K562 (cell line): ENCODE results near the gene TCF4. TPM values are rescaled to one million over a fixed set of nuclear protein-coding genes. Genes with fewer than 3 reads are reported as not detected.

ENCODE experiments used
- ATAC-seq: fragments of 200-7000 bp; cut with Tn5 transposase; 3 replicates; pipeline ENCODE4 v1.9.1; 2020; ENCODE audit warnings: moderate library complexity
- BruUV-seq: library from RNA; stranded (reverse); fragments of 400-500 nt; replicated peaks from 2 replicates; lab custom pipeline; 2021; lab: Mats Ljungman, UMichigan
- CTCF ChIA-PET: fragments of 300-600 bp; formaldehyde crosslinking; extraction: SDS; loops from one replicate; lab custom pipeline; 2021; ENCODE audit warnings: low intra/inter-chr PET ratio; lab: Yijun Ruan, JAX
- POLR2A ChIA-PET: fragments of 300-600, 350-650 bp; sonication (Branson Sonifier 250); formaldehyde crosslinking; extraction: SDS; loops from one replicate; lab custom pipeline; 2021; ENCODE audit warnings: antibody characterized with exemption, inconsistent platforms; lab: Yijun Ruan, JAX
- DNase-seq, 4 experiments: peaks; one replicate each; pipeline versions ENCODE4 v3.0.0 to v3.0.0-alpha.2; 2011 to 2018; ENCODE audit warnings: low spot score in 3 of 4, mixed read lengths in 3 of 4; ENCODE audit errors: extremely low read depth in 1 of 4
- FAIRE-seq: peaks from 2 replicates; lab custom pipeline; 2011; peaks lifted over from hg19 to GRCh38; lab: Jason Lieb, UNC
- H2AFZ ChIP-seq: 2 replicates; pipeline ENCODE4 v1.6.0; 2011; ENCODE audit warnings: low read depth, low read length, control low read depth, inconsistent platforms
- H3K27ac ChIP-seq: fragments of 200-600 bp; 3 replicates; pipeline ENCODE4 v1.8.0; 2011; ENCODE audit warnings: low read depth, mild to moderate bottlenecking, control low read depth, inconsistent platforms, low read length, moderate library complexity, mixed read lengths; ENCODE audit errors: extremely low read depth
- H3K27me3 ChIP-seq, 2 experiments: fragments of 300-600 bp in 1 of 2; 2 replicates in 1 of 2; 3 replicates in 1 of 2; pipeline versions ENCODE4 v1.6.0 to v1.8.0; 2011; ENCODE audit warnings: inconsistent platforms in 2 of 2, low read length in 2 of 2, mild to moderate bottlenecking in 1 of 2, mixed read lengths in 1 of 2, moderate library complexity in 1 of 2; ENCODE audit not compliant: control insufficient read depth in 2 of 2, insufficient read depth in 2 of 2
- H3K36me3 ChIP-seq: fragments of 300-600 bp; 3 replicates; pipeline ENCODE4 v1.8.0; 2011; ENCODE audit warnings: mild to moderate bottlenecking, low read length, inconsistent platforms; ENCODE audit not compliant: control insufficient read depth, insufficient read depth
- H3K4me1 ChIP-seq, 2 experiments: fragments of 200-600 bp in 1 of 2; replicated peaks in 1 of 2; 2 replicates in 1 of 2; 3 replicates in 1 of 2; pipeline versions ENCODE4 v1.5.1 to v1.8.0; 2011; ENCODE audit warnings: inconsistent platforms in 2 of 2, low read length in 2 of 2, mild to moderate bottlenecking in 1 of 2, mixed read lengths in 1 of 2, moderate library complexity in 1 of 2; ENCODE audit not compliant: control insufficient read depth in 2 of 2, insufficient read depth in 2 of 2
- H3K4me2 ChIP-seq: 2 replicates; pipeline ENCODE4 v1.6.1; 2011; ENCODE audit warnings: low read length, control low read depth, inconsistent platforms, mixed read lengths; ENCODE audit not compliant: insufficient read depth
- H3K4me3 ChIP-seq: fragments of 200-600 bp; sonication (generic), shearing (Covaris generic); 2 replicates; pipeline ENCODE4 v1.5.1; 2016; ENCODE audit warnings: control low read depth, inconsistent platforms
- H3K79me2 ChIP-seq: fragments of 200-600 bp; 3 replicates; pipeline ENCODE4 v1.8.0; 2011; ENCODE audit warnings: low read length, inconsistent platforms; ENCODE audit not compliant: control insufficient read depth, insufficient read depth
- H3K9ac ChIP-seq, 2 experiments: 2 replicates each; pipeline versions ENCODE4 v1.6.0 to v1.6.1; 2011; ENCODE audit warnings: low read depth in 2 of 2, low read length in 2 of 2, control low read depth in 1 of 2, inconsistent platforms in 1 of 2, mild to moderate bottlenecking in 1 of 2, mixed read lengths in 1 of 2; ENCODE audit not compliant: insufficient read depth in 1 of 2
- H3K9me1 ChIP-seq: one replicate; pipeline ENCODE4 v1.6.0; 2011; ENCODE audit warnings: inconsistent platforms, mild to moderate bottlenecking, low read length, moderate library complexity; ENCODE audit not compliant: control insufficient read depth, insufficient read depth
- H3K9me3 ChIP-seq: replicated peaks from 2 replicates; pipeline ENCODE4 v1.5.1; 2011; ENCODE audit warnings: low read depth, low read length, inconsistent platforms; ENCODE audit not compliant: control insufficient read depth, insufficient read depth
- H4K20me1 ChIP-seq: replicated peaks from 2 replicates; pipeline ENCODE4 v1.6.1; 2011; ENCODE audit warnings: low read length, inconsistent platforms, mixed read lengths; ENCODE audit not compliant: control insufficient read depth, insufficient read depth
- WGBS: fragments of 100-300 bp; shearing (Covaris generic); methylation state at CpG from one replicate; pipeline ENCODE4 v1.1.6; 2016; ENCODE audit warnings: low coverage, mixed read lengths; ENCODE audit not compliant: insufficient coverage; ENCODE audit errors: missing lambda C conversion rate; 5-methylcytosine and 5-hydroxymethylcytosine counted together
- in situ Hi-C: fragments of 300-500 bp; cut with MboI; formaldehyde crosslinking; loops from 4 replicates; pipeline ENCODE4 v1.15.0; 2018; ENCODE audit warnings: inconsistent platforms, mixed read lengths
- intact Hi-C: fragments of 100-400 bp; cut with micrococcal nuclease; formaldehyde crosslinking; loops from 2 replicates; pipeline ENCODE4 v1.14.2; 2022
- polyA plus RNA-seq, 8 experiments: library from polyadenylated mRNA; depleted of rRNA in 4 of 8; stranded (reverse) in 5 of 8; unstranded in 3 of 8; fragments of >200 nt; fragmentation: Nextera tagmentation in 2 of 8; fragmentation: Illumina TruSeq in 1 of 8; extraction: Ambion mirVana in 2 of 8; extraction: Trizol in 1 of 8; gene quantifications; 2 replicates each; pipeline versions ENCODE4 v1.2.1 to v1.2.3, GENCODE V29; 2011 to 2014; ENCODE audit warnings: inconsistent platforms in 1 of 8, missing spikeins in 1 of 8
- total RNA-seq, 7 experiments: library from RNA; depleted of rRNA in 6 of 7; stranded (reverse); fragments of >200 nt in 6 of 7; fragmentation: Illumina TruSeq in 2 of 7; extraction: Trizol in 2 of 7; gene quantifications; 2 replicates each; pipeline versions ENCODE4 v1.2.1 to v1.2.3, GENCODE V29; 2011 to 2021; ENCODE audit warnings: low replicate concordance in 1 of 7
- TF ChIP-seq, protein P1 (sequence below): fragments of 250-450 bp; sonication (Bioruptor Pico); IDR thresholded peaks from 2 replicates; pipeline ENCODE4 v1.4.0; 2020

TCF4 gene
- total and polyA plus RNA-seq, 9 of the 15 experiments (the other 6 are each of a cell fraction or from before 2014, with no cell fraction given): 4.8 to 24.7 (median 15.2) TPM

DNA sequence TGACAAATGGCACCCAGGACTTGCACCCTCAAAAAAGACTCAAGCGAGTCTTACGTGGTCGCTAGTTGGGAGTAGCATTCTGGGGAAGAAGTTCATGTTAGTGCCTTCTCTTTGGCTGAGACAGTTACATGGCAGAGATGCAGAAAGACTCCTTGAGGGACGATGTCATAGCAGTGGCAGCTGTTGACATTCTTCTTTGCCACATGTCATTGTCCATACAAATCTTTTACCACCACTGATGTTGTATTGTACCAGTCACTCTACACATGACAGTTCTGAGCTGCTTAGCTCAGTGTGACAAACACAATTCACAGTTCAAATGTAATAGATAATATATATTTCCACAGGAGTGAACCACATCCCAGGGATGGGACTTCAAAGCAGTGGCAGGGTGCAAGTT is 197.1 kb downstream of the TCF4 start:
- Histone ChIP-seq H3K36me3 (no peaks in the 10 kb centered on the region), H3K4me1 (peaks cover 5 to 22% of the 10 kb centered on the region in 2 experiments), H3K4me3 (no peak overlapping the region), H3K27ac (no peak overlapping the region), H2AFZ (no peak overlapping the region), H3K27me3 (no peaks in the 10 kb centered on the region), H3K9me1 (no peaks in the 10 kb centered on the region), H4K20me1 (no peaks in the 10 kb centered on the region), H3K4me2 (no peak overlapping the region), H3K79me2 (0 out of 3 replicates have a peak, but pooled peaks cover 4% of the 10 kb centered on the region), H3K9me3 (no peaks in the 10 kb centered on the region), H3K9ac (no peak overlapping the region)
- no peak for DNase-seq
- CTCF ChIA-PET: no interaction called here
- ATAC-seq: no peak
- POLR2A ChIA-PET: no interaction called here
- FAIRE-seq: no peak
- TF ChIP-seq, protein P1, sequence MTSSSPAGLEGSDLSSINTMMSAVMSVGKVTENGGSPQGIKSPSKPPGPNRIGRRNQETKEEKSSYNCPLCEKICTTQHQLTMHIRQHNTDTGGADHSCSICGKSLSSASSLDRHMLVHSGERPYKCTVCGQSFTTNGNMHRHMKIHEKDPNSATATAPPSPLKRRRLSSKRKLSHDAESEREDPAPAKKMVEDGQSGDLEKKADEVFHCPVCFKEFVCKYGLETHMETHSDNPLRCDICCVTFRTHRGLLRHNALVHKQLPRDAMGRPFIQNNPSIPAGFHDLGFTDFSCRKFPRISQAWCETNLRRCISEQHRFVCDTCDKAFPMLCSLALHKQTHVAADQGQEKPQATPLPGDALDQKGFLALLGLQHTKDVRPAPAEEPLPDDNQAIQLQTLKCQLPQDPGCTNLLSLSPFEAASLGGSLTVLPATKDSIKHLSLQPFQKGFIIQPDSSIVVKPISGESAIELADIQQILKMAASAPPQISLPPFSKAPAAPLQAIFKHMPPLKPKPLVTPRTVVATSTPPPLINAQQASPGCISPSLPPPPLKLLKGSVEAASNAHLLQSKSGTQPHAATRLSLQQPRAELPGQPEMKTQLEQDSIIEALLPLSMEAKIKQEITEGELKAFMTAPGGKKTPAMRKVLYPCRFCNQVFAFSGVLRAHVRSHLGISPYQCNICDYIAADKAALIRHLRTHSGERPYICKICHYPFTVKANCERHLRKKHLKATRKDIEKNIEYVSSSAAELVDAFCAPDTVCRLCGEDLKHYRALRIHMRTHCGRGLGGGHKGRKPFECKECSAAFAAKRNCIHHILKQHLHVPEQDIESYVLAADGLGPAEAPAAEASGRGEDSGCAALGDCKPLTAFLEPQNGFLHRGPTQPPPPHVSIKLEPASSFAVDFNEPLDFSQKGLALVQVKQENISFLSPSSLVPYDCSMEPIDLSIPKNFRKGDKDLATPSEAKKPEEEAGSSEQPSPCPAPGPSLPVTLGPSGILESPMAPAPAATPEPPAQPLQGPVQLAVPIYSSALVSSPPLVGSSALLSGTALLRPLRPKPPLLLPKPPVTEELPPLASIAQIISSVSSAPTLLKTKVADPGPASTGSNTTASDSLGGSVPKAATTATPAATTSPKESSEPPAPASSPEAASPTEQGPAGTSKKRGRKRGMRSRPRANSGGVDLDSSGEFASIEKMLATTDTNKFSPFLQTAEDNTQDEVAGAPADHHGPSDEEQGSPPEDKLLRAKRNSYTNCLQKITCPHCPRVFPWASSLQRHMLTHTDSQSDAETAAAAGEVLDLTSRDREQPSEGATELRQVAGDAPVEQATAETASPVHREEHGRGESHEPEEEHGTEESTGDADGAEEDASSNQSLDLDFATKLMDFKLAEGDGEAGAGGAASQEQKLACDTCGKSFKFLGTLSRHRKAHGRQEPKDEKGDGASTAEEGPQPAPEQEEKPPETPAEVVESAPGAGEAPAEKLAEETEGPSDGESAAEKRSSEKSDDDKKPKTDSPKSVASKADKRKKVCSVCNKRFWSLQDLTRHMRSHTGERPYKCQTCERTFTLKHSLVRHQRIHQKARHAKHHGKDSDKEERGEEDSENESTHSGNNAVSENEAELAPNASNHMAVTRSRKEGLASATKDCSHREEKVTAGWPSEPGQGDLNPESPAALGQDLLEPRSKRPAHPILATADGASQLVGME: no peak
- WGBS: 84% methylated on average over 4 of the region's 4 CpGs
- no TSS peak for BruUV-seq
- in situ Hi-C loops (no loop called here), intact Hi-C loops (no loop called here)
